K562 (cell line): ENCODE data around the gene IKZF3. TPM values are rescaled to one million over a fixed set of nuclear protein-coding genes. Genes with fewer than 3 reads are reported as not detected.

ENCODE experiments used
- CREM ChIP-seq: IDR thresholded peaks from 2 replicates; pipeline ENCODE4 v1.6.1; 2014; ENCODE audit warnings: antibody characterized with exemption, low read depth
- DDX20 ChIP-seq: fragments of 450-650 bp; IDR thresholded peaks from 2 replicates; pipeline ENCODE4 v1.6.1; 2016; ENCODE audit warnings: missing genetic modification characterization, low read depth, mild to moderate bottlenecking, missing compliant biosample characterization, moderate library complexity
- DIDO1 ChIP-seq: fragments of 450-650 bp; IDR thresholded peaks from 2 replicates; pipeline ENCODE4 v1.6.1; 2016; ENCODE audit warnings: low read depth, missing biosample characterization, missing genetic modification characterization
- ETS1 ChIP-seq: conservative IDR thresholded peaks from 2 replicates; pipeline ENCODE4 v1.6.1; 2011; ENCODE audit warnings: low read depth, mild to moderate bottlenecking, low read length; ENCODE audit not compliant: control insufficient read depth
- FOXK1 ChIP-seq: sonication (generic); formaldehyde crosslinking; IDR thresholded peaks from 2 replicates; pipeline ENCODE4 v1.8.0; 2022; ENCODE audit warnings: missing genetic modification reagents, mild to moderate bottlenecking, borderline replicate concordance
- FOXK2 ChIP-seq, 2 experiments: fragments of 450-650 bp; IDR thresholded peaks in 1 of 2; conservative IDR thresholded peaks in 1 of 2; 2 replicates each; pipeline ENCODE4 v1.6.1; 2016; ENCODE audit warnings: low read depth in 2 of 2, mild to moderate bottlenecking in 1 of 2
- JUN ChIP-seq, 2 experiments: sonication (generic) in 1 of 2; formaldehyde crosslinking in 1 of 2; IDR thresholded peaks; 2 replicates each; pipeline versions ENCODE4 v1.6.1 to v1.8.0; 2012 to 2022; ENCODE audit warnings: borderline replicate concordance in 2 of 2, mild to moderate bottlenecking in 2 of 2, improper control_type of control experiment in 1 of 2, low read depth in 1 of 2, low read length in 1 of 2, missing genetic modification reagents in 1 of 2
- MAFG ChIP-seq: fragments of 450-650 bp; conservative IDR thresholded peaks from 2 replicates; pipeline ENCODE4 v1.6.1; 2016; ENCODE audit warnings: missing genetic modification characterization, missing compliant biosample characterization
- MBD2 ChIP-seq: sonication (generic); IDR thresholded peaks from 2 replicates; pipeline ENCODE4 v1.6.1; 2016; ENCODE audit warnings: low read depth, borderline replicate concordance
- NCOA6 ChIP-seq: fragments of 450-650 bp; IDR thresholded peaks from 2 replicates; pipeline ENCODE4 v1.6.1; 2017; ENCODE audit warnings: mild to moderate bottlenecking
- NFIC ChIP-seq: fragments of 450-650 bp; IDR thresholded peaks from 2 replicates; pipeline ENCODE4 v1.6.1; 2017; ENCODE audit warnings: mild to moderate bottlenecking, inconsistent platforms
- NUFIP1 ChIP-seq: fragments of 450-650 bp; IDR thresholded peaks from 2 replicates; pipeline ENCODE4 v1.6.1; 2018; ENCODE audit not compliant: partially characterized antibody
- POU5F1 ChIP-seq: fragments of 150-350 bp; IDR thresholded peaks from 2 replicates; pipeline ENCODE4 v1.6.1; 2014; ENCODE audit warnings: borderline replicate concordance, low read length, low read depth, mild to moderate bottlenecking; ENCODE audit not compliant: partially characterized antibody
- RBM25 ChIP-seq: fragments of 200-400 bp; formaldehyde crosslinking; IDR thresholded peaks from 2 replicates; pipeline ENCODE4 v1.6.1; 2018; ENCODE audit warnings: low read length, low read depth, moderate library complexity; ENCODE audit not compliant: severe bottlenecking
- ZNF274 ChIP-seq: IDR thresholded peaks from 2 replicates; pipeline ENCODE4 v1.6.1; 2011; ENCODE audit warnings: low read depth, mild to moderate bottlenecking, low read length, moderate library complexity, borderline replicate concordance
- polyA plus RNA-seq, 8 experiments: library from polyadenylated mRNA; depleted of rRNA in 4 of 8; stranded (reverse) in 5 of 8; unstranded in 3 of 8; fragments of >200 nt; fragmentation: Nextera tagmentation in 2 of 8; fragmentation: Illumina TruSeq in 1 of 8; extraction: Ambion mirVana in 2 of 8; extraction: Trizol in 1 of 8; gene quantifications; 2 replicates each; pipeline versions ENCODE4 v1.2.1 to v1.2.3, GENCODE V29; 2011 to 2014; ENCODE audit warnings: inconsistent platforms in 1 of 8, missing spikeins in 1 of 8
- total RNA-seq, 7 experiments: library from RNA; depleted of rRNA in 6 of 7; stranded (reverse); fragments of >200 nt in 6 of 7; fragmentation: Illumina TruSeq in 2 of 7; extraction: Trizol in 2 of 7; gene quantifications; 2 replicates each; pipeline versions ENCODE4 v1.2.1 to v1.2.3, GENCODE V29; 2011 to 2021; ENCODE audit warnings: low replicate concordance in 1 of 7
- TF ChIP-seq, protein P1 (sequence below), 2 experiments: IDR thresholded peaks; 2 replicates each; pipeline ENCODE4 v1.6.1; 2012; ENCODE audit warnings: improper control_type of control experiment in 2 of 2, low read depth in 2 of 2, low read length in 2 of 2, borderline replicate concordance in 1 of 2
- TF ChIP-seq, protein P2 (sequence below): fragments of 250-450 bp; sonication (Bioruptor Pico); IDR thresholded peaks from 2 replicates; pipeline ENCODE4 v1.5.0; 2020; ENCODE audit warnings: mild to moderate bottlenecking, borderline replicate concordance
- TF ChIP-seq, protein P3 (sequence below), 2 experiments: IDR thresholded peaks; 2 replicates each; pipeline ENCODE4 v1.6.1; 2011; ENCODE audit warnings: borderline replicate concordance in 1 of 2, control low read depth in 1 of 2, low read depth in 1 of 2, low read length in 1 of 2, mild to moderate bottlenecking in 1 of 2, mixed read lengths in 1 of 2, moderate library complexity in 1 of 2; ENCODE audit not compliant: insufficient read depth in 1 of 2, insufficient read length in 1 of 2, poor library complexity in 1 of 2, severe bottlenecking in 1 of 2; ENCODE audit errors: extremely low read depth in 1 of 2

IKZF3 gene
- total and polyA plus RNA-seq, 9 of the 15 experiments (the other 6 are each of a cell fraction or from before 2014, with no cell fraction given), result 0.06 to 1.6 (median 0.62) TPM

- 0 out of 4 replicates have a peak, but pooled peaks of 1 of the 2 experiments have one; percentile 16 for TF ChIP-seq FOXK2 (conservative IDR thresholded peaks at IDR 0.05 in 1 of 2, IDR thresholded peaks at IDR 0.05 in 1 of 2; ENCODE audit: low read depth in 2 of 2)
- TF ChIP-seq, protein P1, sequence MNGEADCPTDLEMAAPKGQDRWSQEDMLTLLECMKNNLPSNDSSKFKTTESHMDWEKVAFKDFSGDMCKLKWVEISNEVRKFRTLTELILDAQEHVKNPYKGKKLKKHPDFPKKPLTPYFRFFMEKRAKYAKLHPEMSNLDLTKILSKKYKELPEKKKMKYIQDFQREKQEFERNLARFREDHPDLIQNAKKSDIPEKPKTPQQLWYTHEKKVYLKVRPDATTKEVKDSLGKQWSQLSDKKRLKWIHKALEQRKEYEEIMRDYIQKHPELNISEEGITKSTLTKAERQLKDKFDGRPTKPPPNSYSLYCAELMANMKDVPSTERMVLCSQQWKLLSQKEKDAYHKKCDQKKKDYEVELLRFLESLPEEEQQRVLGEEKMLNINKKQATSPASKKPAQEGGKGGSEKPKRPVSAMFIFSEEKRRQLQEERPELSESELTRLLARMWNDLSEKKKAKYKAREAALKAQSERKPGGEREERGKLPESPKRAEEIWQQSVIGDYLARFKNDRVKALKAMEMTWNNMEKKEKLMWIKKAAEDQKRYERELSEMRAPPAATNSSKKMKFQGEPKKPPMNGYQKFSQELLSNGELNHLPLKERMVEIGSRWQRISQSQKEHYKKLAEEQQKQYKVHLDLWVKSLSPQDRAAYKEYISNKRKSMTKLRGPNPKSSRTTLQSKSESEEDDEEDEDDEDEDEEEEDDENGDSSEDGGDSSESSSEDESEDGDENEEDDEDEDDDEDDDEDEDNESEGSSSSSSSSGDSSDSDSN (IDR thresholded peaks at IDR 0.05; ENCODE audit: borderline replicate concordance in 1 of 2, low read depth in 2 of 2, low read length in 2 of 2), result no peak
- TF ChIP-seq, protein P2, sequence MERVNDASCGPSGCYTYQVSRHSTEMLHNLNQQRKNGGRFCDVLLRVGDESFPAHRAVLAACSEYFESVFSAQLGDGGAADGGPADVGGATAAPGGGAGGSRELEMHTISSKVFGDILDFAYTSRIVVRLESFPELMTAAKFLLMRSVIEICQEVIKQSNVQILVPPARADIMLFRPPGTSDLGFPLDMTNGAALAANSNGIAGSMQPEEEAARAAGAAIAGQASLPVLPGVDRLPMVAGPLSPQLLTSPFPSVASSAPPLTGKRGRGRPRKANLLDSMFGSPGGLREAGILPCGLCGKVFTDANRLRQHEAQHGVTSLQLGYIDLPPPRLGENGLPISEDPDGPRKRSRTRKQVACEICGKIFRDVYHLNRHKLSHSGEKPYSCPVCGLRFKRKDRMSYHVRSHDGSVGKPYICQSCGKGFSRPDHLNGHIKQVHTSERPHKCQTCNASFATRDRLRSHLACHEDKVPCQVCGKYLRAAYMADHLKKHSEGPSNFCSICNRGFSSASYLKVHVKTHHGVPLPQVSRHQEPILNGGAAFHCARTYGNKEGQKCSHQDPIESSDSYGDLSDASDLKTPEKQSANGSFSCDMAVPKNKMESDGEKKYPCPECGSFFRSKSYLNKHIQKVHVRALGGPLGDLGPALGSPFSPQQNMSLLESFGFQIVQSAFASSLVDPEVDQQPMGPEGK, result no peak
- no peak for TF ChIP-seq MBD2
- TF ChIP-seq POU5F1, result no peak
- peak; percentile 36; the same call in 1 of the 2 replicates for TF ChIP-seq CREM
- peak; percentile 67; the same call in 1 of the 2 replicates for TF ChIP-seq NFIC
- TF ChIP-seq JUN (IDR thresholded peaks at IDR 0.05; ENCODE audit: borderline replicate concordance, low read depth, low read length), result peak; percentile 21; the same call in 1 of the 2 replicates
- TF ChIP-seq JUN (CRISPR knock-in tag; IDR thresholded peaks at IDR 0.05; ENCODE audit: borderline replicate concordance), result no peak
- TF ChIP-seq ETS1, result peak; percentile 71; the same call in 1 of the 2 replicates
- TF ChIP-seq MAFG (tag), result no peak
- TF ChIP-seq NUFIP1, result no peak
- TF ChIP-seq DIDO1 (tag), result no peak
- no peak for TF ChIP-seq NCOA6
- no peak for TF ChIP-seq RBM25
- TF ChIP-seq FOXK1 (CRISPR knock-in tag), result no peak
- no peak for TF ChIP-seq ZNF274
- TF ChIP-seq, protein P3, sequence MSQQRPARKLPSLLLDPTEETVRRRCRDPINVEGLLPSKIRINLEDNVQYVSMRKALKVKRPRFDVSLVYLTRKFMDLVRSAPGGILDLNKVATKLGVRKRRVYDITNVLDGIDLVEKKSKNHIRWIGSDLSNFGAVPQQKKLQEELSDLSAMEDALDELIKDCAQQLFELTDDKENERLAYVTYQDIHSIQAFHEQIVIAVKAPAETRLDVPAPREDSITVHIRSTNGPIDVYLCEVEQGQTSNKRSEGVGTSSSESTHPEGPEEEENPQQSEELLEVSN (IDR thresholded peaks at IDR 0.05; ENCODE audit: borderline replicate concordance in 1 of 2, extremely low read depth in 1 of 2, insufficient read depth in 1 of 2, insufficient read length in 1 of 2, low read depth in 1 of 2, low read length in 1 of 2, poor library complexity in 1 of 2, severe bottlenecking in 1 of 2), result peak in 1 of 2 experiments; percentile 10
- no peak for TF ChIP-seq DDX20 (tag)
Observed at GRCh38 chr17:39740357-39741111, 123.6 kb downstream of the IKZF3 start (continued).
